Measurements from ENCODE around the gene C17orf67.

The C17orf67 gene

DNA sequence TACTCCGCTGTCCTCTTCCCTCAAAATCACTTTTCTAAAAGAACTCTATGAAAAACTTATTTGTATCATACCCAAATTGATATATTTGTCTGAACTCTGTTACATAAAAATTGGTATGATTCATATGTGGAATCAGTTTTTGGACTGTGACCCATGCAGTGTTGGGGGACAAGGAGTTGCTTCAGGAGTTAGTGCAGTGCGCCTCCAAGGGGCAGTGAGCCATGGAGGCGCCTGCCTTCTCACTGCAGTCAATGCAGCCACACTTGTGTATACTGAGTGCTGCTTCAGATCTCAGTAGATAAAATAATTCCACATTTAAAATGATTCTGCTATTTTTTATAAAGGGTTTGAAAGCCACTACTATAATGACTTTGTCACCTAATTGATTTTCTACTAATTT lies 32.8 kb upstream of the C17orf67 start:
- Histone ChIP-seq H3K9me3 (ENCODE audit: control insufficient read depth, low read length) (no peaks in the 10 kb centered on the region), H3K27me3 (ENCODE audit: control insufficient read depth, insufficient read depth, low read length) (no peaks in the 10 kb centered on the region), H3K27ac (no peak overlapping the region), H3K9ac (no peak overlapping the region), H3K4me1 (no peaks in the 10 kb centered on the region), H3K4me2 (ENCODE audit: low read length) (no peak overlapping the region), H3K36me3 (ENCODE audit: control insufficient read depth, insufficient read depth, low read length) (no peaks in the 10 kb centered on the region), H3K79me2 (no peaks in the 10 kb centered on the region), H2AFZ (no peak overlapping the region), H3K4me3 (ENCODE audit: low read depth, low read length) (no peak overlapping the region)
- TF ChIP-seq, protein P1, sequence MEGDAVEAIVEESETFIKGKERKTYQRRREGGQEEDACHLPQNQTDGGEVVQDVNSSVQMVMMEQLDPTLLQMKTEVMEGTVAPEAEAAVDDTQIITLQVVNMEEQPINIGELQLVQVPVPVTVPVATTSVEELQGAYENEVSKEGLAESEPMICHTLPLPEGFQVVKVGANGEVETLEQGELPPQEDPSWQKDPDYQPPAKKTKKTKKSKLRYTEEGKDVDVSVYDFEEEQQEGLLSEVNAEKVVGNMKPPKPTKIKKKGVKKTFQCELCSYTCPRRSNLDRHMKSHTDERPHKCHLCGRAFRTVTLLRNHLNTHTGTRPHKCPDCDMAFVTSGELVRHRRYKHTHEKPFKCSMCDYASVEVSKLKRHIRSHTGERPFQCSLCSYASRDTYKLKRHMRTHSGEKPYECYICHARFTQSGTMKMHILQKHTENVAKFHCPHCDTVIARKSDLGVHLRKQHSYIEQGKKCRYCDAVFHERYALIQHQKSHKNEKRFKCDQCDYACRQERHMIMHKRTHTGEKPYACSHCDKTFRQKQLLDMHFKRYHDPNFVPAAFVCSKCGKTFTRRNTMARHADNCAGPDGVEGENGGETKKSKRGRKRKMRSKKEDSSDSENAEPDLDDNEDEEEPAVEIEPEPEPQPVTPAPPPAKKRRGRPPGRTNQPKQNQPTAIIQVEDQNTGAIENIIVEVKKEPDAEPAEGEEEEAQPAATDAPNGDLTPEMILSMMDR (IDR thresholded peaks at IDR 0.05), result no peak

DNA sequence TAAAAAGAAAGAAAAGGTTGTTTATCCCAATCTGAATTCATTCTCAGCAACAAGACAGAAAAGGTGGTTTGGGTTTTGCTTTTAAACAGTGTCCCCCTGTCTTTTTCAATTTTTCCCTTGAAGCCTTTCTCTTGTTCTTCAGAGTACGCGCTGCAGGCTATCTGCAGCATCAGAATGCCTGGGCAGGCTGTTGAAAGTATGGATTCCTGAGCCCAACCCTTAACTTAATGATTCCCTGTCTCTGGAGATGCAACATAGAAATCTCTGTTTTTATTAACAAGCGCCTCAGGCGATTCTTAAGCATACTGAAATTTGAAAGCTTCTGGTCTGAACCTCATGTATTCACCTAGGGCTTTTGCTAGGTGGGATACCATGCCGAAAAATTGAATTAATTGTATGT lies 32.4 kb upstream of the C17orf67 start:
- H3K9me3 ChIP-seq (ENCODE audit: control insufficient read depth, low read length), result no peaks in the 10 kb centered on the region
- H3K27me3 ChIP-seq (ENCODE audit: control insufficient read depth, insufficient read depth, low read length), result no peaks in the 10 kb centered on the region
- H3K27ac ChIP-seq, result no peak overlapping the region
- H3K9ac ChIP-seq, result no peak overlapping the region
- no peak overlapping the region for H3K4me2 ChIP-seq (ENCODE audit: low read length)
- TF ChIP-seq, protein P1 (IDR thresholded peaks at IDR 0.05), result no peak
- H3K79me2 ChIP-seq, result no peaks in the 10 kb centered on the region
- H3K4me1 ChIP-seq, result no peaks in the 10 kb centered on the region
- H2AFZ ChIP-seq, result no peak overlapping the region
- H3K36me3 ChIP-seq (ENCODE audit: control insufficient read depth, insufficient read depth, low read length), result no peaks in the 10 kb centered on the region
- H3K4me3 ChIP-seq (ENCODE audit: low read depth, low read length), result no peak overlapping the region

DNA sequence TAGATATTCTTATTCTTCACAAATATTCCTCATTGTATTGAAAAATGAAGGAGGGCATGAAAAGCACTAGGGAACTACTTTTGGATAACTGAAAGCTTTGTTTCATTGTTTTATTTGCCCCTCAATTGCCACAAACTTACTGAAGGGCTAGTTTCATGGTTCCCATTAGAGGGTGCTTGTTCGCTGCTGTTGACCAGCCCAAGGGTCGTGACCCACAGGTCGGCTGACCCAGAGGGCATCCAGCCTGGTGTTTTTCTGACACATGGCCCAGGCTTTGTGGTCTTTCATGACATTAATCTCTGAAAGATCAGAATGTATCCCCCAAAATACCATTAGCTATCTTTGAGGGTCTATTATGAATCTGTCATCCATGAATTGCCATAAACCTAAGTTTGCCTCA lies 30.3 kb upstream of the C17orf67 start:
- H3K4me2 ChIP-seq (ENCODE audit: low read length), result no peak overlapping the region
- no peaks in the 10 kb centered on the region for H3K4me1 ChIP-seq
- no peaks in the 10 kb centered on the region for H3K79me2 ChIP-seq
- TF ChIP-seq, protein P1 (IDR thresholded peaks at IDR 0.05), result no peak
- H3K9me3 ChIP-seq (ENCODE audit: control insufficient read depth, low read length), result no peaks in the 10 kb centered on the region
- no peak overlapping the region for H2AFZ ChIP-seq
- no peak overlapping the region for H3K4me3 ChIP-seq (ENCODE audit: low read depth, low read length)
- no peaks in the 10 kb centered on the region for H3K27me3 ChIP-seq (ENCODE audit: control insufficient read depth, insufficient read depth, low read length)
- H3K36me3 ChIP-seq (ENCODE audit: control insufficient read depth, insufficient read depth, low read length), result no peaks in the 10 kb centered on the region
- H3K27ac ChIP-seq, result no peak overlapping the region
- H3K9ac ChIP-seq, result no peak overlapping the region

DNA sequence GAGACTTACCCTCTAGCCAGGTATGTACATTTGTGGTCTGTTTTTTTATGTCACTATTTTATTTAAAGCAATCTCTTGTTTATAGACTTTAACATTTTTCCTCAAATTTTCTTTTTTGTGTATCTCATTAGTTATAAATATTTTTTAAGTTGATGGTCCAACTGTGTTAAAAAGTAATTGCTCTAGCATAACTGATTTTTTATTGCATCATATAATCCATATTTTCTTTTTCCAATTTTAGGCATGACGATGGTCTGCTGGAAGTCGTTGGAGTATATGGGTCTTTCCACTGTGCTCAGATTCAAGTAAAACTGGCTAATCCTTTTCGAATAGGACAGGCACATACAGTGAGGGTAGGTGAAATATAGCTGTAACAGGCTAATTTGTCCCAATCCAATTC lies 28.2 kb upstream of the C17orf67 start:
- H3K79me2 ChIP-seq, result no peaks in the 10 kb centered on the region
- H3K36me3 ChIP-seq (ENCODE audit: control insufficient read depth, insufficient read depth, low read length), result no peaks in the 10 kb centered on the region
- H3K27me3 ChIP-seq (ENCODE audit: control insufficient read depth, insufficient read depth, low read length), result no peaks in the 10 kb centered on the region
- no peak overlapping the region for H3K4me2 ChIP-seq (ENCODE audit: low read length)
- no peak overlapping the region for H2AFZ ChIP-seq
- H3K9ac ChIP-seq, result no peak overlapping the region
- no peak overlapping the region for H3K27ac ChIP-seq
- H3K4me3 ChIP-seq (ENCODE audit: low read depth, low read length), result no peak overlapping the region
- H3K9me3 ChIP-seq (ENCODE audit: control insufficient read depth, low read length), result no peaks in the 10 kb centered on the region
- TF ChIP-seq, protein P1 (IDR thresholded peaks at IDR 0.05), result no peak
- H3K4me1 ChIP-seq, result no peaks in the 10 kb centered on the region

DNA sequence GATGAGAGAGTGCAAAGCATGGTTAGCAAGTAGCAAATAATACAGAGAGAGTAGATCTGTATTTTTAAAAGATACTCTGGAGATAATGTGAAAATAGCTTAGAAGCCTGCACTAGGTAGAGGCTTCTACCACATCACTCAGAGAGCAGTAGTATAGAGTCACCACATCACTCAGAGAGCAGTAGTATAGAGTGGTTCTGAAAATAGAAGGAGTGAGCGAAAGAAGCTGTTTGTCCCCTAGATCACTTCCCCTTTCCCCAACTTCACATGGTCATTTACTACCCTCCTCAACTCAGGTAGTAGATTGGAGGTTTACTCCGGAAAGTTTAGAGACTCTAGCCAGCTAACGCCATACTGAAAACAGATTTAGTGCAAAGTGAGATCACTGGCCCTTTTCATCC lies 17.3 kb upstream of the C17orf67 start:
- no peaks in the 10 kb centered on the region for H3K79me2 ChIP-seq
- no peaks in the 10 kb centered on the region for H3K36me3 ChIP-seq (ENCODE audit: control insufficient read depth, insufficient read depth, low read length)
- H3K4me2 ChIP-seq (ENCODE audit: low read length), result no peak overlapping the region
- H2AFZ ChIP-seq, result no peak overlapping the region
- no peak overlapping the region for H3K4me3 ChIP-seq (ENCODE audit: low read depth, low read length)
- H3K27ac ChIP-seq, result no peak overlapping the region
- H3K27me3 ChIP-seq (ENCODE audit: control insufficient read depth, insufficient read depth, low read length), result no peaks in the 10 kb centered on the region
- no peaks in the 10 kb centered on the region for H3K9me3 ChIP-seq (ENCODE audit: control insufficient read depth, low read length)
- H3K4me1 ChIP-seq, result no peaks in the 10 kb centered on the region
- H3K9ac ChIP-seq, result no peak overlapping the region
- TF ChIP-seq, protein P1 (IDR thresholded peaks at IDR 0.05), result no peak
